GM21526 (cell line): ENCODE measurements around the gene GPD1L.

Experiments
- ATAC-seq: cut with Tn5 transposase; IDR thresholded peaks from one replicate; pipeline ENCODE4 v1.9.1; 2021; ENCODE audit warnings: moderate library complexity; ENCODE audit not compliant: unreplicated experiment, low FRiP score

The GPD1L gene

DNA sequence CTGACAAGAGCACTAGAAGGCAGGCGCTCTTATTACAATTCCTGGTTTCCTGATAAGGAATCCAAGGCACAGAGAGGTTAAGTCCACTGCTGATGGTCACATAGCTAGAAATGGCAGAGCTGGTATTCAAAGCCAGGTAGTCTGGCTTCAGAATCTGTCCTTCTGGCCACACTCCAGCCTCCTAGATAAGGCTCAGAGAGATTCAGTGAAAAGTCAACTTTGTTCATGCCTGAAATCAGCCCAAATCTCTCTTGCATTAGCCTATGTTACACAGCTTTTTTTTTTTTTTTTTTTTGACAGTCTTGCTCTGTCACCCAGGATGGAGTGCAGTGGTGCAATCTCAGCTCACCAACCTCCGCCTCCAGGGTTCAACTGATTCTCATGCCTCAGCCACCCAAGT is 110.9 kb downstream of the GPD1L start:
- no peak for ATAC-seq
